ENCODE measurements around the gene C3. TPM values are rescaled to one million over a fixed set of nuclear protein-coding genes. Genes with fewer than 3 reads are reported as not detected.

C3 gene
- total RNA-seq (100 to 1,000 TPM; 748 to 881 TPM), polyA plus RNA-seq (ENCODE audit: insufficient read length in 6 of 6) (100 to 1,000 TPM in 1 of 6 donors, 10 to 100 TPM in 5; 14.2 to 103 (median 41.7) TPM)
- long read RNA-seq, donor 1, full-length matches to known transcripts, result 3 of 26 reads
- long read RNA-seq, donor 1, partial matches to known transcripts, result 23 of 26 reads
- long read RNA-seq, donor 1, other reads (novel, unspliced or antisense), result 0 of 26 reads
- long read RNA-seq, donor 2, partial matches to known transcripts, result 153 of 165 reads
- long read RNA-seq, donor 2, other reads (novel, unspliced or antisense), result 12 of 165 reads
- long read RNA-seq, donor 3, partial matches to known transcripts, result 0 of 1 reads
- long read RNA-seq, donor 3, other reads (novel, unspliced or antisense), result 0 of 1 reads
- long read RNA-seq, donor 4, partial matches to known transcripts, result 30 of 32 reads
- long read RNA-seq, donor 4, other reads (novel, unspliced or antisense), result 1 of 32 reads
- long read RNA-seq, donor 5, partial matches to known transcripts, result 0 of 1 reads
- long read RNA-seq, donor 5, other reads (novel, unspliced or antisense), result 0 of 1 reads
- long read RNA-seq, donor 6, full-length matches to known transcripts, result 1 of 1 reads
- long read RNA-seq, donor 6, partial matches to known transcripts, result 0 of 1 reads
- long read RNA-seq, donor 6, other reads (novel, unspliced or antisense), result 0 of 1 reads
- long read RNA-seq, donor 7, partial matches to known transcripts, result 85 of 96 reads
- long read RNA-seq, donor 7, other reads (novel, unspliced or antisense), result 11 of 96 reads
- long read RNA-seq, donor 8, partial matches to known transcripts, result 10 of 12 reads
- long read RNA-seq, donor 8, other reads (novel, unspliced or antisense), result 0 of 12 reads
- long read RNA-seq, donor 9, result 0 reads
- long read RNA-seq, donor 10, partial matches to known transcripts, result 17 of 21 reads
- long read RNA-seq, donor 10, other reads (novel, unspliced or antisense), result 2 of 21 reads
- long read RNA-seq, donor 11, result 0 reads
- long read RNA-seq, donor 12, full-length matches to known transcripts, result 2 of 7 reads
- long read RNA-seq, donor 12, partial matches to known transcripts, result 5 of 7 reads
- long read RNA-seq, donor 12, other reads (novel, unspliced or antisense), result 0 of 7 reads

DNA sequence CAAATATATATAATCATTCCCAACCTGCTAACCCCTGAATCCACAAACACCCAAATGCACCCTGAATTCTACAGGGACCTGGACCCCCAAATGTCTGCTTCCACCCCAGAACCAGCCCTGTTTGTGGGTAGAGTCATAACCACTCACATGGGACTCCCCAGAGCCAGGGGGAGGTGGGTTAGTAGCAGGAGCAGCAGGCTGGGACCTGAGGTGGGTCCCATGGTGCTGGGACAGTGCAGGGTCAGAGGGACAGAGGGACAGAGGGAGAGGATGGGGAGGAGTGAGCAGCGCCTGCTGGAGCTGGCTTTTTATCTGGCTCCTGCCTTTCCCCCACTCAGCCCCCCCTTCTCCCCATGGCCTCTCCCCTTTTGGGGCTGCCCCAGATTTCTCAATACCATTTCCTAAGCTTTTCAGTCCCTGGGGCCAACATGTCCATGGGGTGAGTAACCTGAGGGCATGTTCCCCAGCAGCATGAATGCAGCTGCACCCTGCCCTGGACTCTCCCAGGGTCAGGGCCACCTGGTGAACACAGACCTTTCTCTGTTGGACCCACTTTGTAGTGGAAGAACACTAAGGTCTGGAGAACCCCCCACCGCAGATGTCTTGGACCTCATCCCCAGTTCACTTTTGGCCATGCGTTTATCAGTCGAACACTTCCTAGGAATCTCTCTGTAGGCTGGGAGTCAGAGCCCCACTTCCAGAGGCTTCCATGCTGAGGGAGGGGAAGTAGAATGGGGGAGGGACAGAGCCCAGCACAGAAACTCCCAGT, at the start of gene C3:
Gene C3, minus strand, starts transcription at position 282 of the 769 bp plus-strand sequence. Its CDS starts 61 bp downstream, at position 221.
- Histone ChIP-seq H3K4me3 (peak within 1 kb of the TSS; percentile 22 to 47), H3K9me3 (no peaks in the 10 kb centered on the region), H3K36me3 (no peaks in the 10 kb centered on the region), H3K4me1 (peaks cover 26 to 54% of the 10 kb centered on the region in 2 donors), H3K27ac (peak within 1 kb of the TSS; percentile 46 to 81), H3K27me3 (peaks cover 0 to 3% of the 10 kb centered on the region in 2 donors)
- peak; percentile 66 for ATAC-seq
- TF ChIP-seq, protein P1, sequence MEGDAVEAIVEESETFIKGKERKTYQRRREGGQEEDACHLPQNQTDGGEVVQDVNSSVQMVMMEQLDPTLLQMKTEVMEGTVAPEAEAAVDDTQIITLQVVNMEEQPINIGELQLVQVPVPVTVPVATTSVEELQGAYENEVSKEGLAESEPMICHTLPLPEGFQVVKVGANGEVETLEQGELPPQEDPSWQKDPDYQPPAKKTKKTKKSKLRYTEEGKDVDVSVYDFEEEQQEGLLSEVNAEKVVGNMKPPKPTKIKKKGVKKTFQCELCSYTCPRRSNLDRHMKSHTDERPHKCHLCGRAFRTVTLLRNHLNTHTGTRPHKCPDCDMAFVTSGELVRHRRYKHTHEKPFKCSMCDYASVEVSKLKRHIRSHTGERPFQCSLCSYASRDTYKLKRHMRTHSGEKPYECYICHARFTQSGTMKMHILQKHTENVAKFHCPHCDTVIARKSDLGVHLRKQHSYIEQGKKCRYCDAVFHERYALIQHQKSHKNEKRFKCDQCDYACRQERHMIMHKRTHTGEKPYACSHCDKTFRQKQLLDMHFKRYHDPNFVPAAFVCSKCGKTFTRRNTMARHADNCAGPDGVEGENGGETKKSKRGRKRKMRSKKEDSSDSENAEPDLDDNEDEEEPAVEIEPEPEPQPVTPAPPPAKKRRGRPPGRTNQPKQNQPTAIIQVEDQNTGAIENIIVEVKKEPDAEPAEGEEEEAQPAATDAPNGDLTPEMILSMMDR (IDR thresholded peaks at IDR 0.05), result no peak
- DNase-seq, result peak in 3 of 4 donors; percentile 55 to 72 (median 70)
- intact Hi-C loops (cut with DNase I), result no loop called here

DNA sequence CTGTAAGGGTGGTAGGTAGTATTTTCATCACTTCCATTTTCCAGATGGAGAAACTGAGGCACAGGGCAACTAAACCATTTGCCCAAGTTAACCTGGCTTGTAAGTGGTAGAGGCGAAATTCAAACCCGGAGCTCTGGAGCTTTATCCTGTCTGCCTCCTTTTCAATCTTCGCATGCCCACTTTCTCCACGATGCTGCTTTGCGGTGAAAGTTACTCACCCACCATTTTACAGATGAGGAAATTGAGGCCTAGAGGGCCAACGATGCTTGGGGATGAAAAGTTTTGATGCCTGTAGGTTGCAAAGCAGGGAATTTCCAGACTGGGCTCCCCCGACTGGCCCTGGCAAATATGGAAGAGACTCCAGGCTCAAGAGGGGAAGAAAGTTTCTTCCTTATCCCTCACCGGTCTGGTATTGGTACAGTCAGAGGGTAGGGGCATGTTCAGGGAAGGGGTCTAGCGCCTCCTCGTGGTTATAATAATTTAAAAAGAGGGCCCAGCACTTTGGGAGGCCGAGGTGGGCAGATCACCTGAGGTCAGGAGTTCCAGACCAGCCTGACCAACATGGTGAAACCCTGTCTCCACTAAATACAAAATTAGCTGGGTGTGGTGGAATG, 48.7 kb upstream of the C3 start:
- peaks cover 0 to 29% of the 10 kb centered on the region in 2 donors for H3K27me3 ChIP-seq
- DNase-seq, result peak in 1 of 4 donors; percentile 7
- intact Hi-C loops (cut with DNase I), result no loop called here
- peaks cover 10 to 51% of the 10 kb centered on the region in 2 donors for H3K4me1 ChIP-seq
- TF ChIP-seq, protein P1 (IDR thresholded peaks at IDR 0.05), result peak; percentile 17 to 31
- no peaks in the 10 kb centered on the region for H3K9me3 ChIP-seq
- ATAC-seq, result no peak
- H3K36me3 ChIP-seq, result no peaks in the 10 kb centered on the region
- H3K4me3 ChIP-seq, result no peak overlapping the region
- H3K27ac ChIP-seq, result no peak overlapping the region

DNA sequence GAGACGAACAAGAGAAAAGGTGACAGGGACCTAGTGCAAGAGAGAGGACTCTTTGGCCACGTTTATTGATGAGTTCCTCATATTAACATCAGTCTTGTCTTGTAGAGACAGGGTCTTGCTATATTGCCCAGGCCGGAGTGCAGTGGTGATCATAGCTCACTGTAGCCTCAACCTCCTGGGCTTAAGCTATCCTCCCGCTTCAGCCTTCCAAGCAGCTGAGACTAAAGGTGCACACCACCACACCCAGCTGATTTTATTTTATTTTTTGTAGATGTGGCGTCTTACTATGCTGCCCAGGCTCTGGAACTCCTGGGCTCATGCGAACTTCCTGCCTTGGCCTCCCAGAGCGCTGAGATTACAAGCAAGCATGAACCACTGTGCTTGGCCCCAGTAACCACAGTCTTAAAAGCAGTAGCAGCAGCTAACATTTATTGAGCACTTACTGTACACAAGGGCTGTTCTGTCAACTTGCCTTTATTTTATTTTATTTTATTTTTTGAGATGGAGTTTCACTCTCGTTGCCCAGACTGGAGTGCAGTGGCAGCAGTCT, 47.9 kb upstream of the C3 start:
- no peaks in the 10 kb centered on the region for H3K36me3 ChIP-seq
- H3K4me3 ChIP-seq, result peak overlapping the region; percentile 33 to 51
- peaks cover 10 to 51% of the 10 kb centered on the region in 2 donors for H3K4me1 ChIP-seq
- H3K27me3 ChIP-seq, result peaks cover 0 to 29% of the 10 kb centered on the region in 2 donors
- no peaks in the 10 kb centered on the region for H3K9me3 ChIP-seq
- intact Hi-C loops (cut with DNase I), result no loop called here
- peak overlapping the region; percentile 19 to 86 for H3K27ac ChIP-seq
- TF ChIP-seq, protein P1 (IDR thresholded peaks at IDR 0.05), result no peak
- peak in 1 of 4 donors; percentile 8 for DNase-seq
- ATAC-seq, result no peak

All from left lung (tissue), 14 donors.